DMS153 treated with DMSO at 0.1 percent for 48 hours (cell line): ENCODE measurements around the gene OVOL2.
"Not testable (repeated sequence)": the region's sequence is repeated elsewhere in the genome, so short reads cannot be mapped to it uniquely, and the experiment has no call there.

Source experiments
- DNase-seq: peaks from one replicate; lab custom pipeline; 2025; ENCODE audit not compliant: unreplicated experiment; lab: John Stamatoyannopoulos, UW

Gene OVOL2

GRCh38 chr20:18057101-18057993, at the start of gene OVOL2:
Gene OVOL2 (minus strand): TSS chr20:18057916. CDS start chr20:18057634, 282 bp downstream.
- DNase-seq: peak; percentile 61

- peak; percentile 44 for DNase-seq
Observed at GRCh38 chr20:18103497-18103896, 45.8 kb upstream of the OVOL2 start.

GRCh38 chr20:18101125-18101810, 43.6 kb upstream of the OVOL2 start:
- no peak for DNase-seq

- not testable (repeated sequence) for DNase-seq
Observed at GRCh38 chr20:18100569-18100968, 42.9 kb upstream of the OVOL2 start.

GRCh38 chr20:18094191-18094590, 36.5 kb upstream of the OVOL2 start:
- no peak for DNase-seq

- no peak for DNase-seq
Observed at GRCh38 chr20:18093388-18093787, 35.7 kb upstream of the OVOL2 start.

- DNase-seq: no peak
Observed at GRCh38 chr20:18092890-18093289, 35.2 kb upstream of the OVOL2 start.

GRCh38 chr20:18091623-18092022, 33.9 kb upstream of the OVOL2 start:
- no peak for DNase-seq

- DNase-seq: no peak
Observed at GRCh38 chr20:18090477-18090876, 32.8 kb upstream of the OVOL2 start.

GRCh38 chr20:18090044-18090443, 32.3 kb upstream of the OVOL2 start:
- no peak for DNase-seq

GRCh38 chr20:18088841-18089240, 31.1 kb upstream of the OVOL2 start:
- DNase-seq: not testable (repeated sequence)

GRCh38 chr20:18088298-18088697, 30.6 kb upstream of the OVOL2 start:
- not testable (repeated sequence) for DNase-seq

GRCh38 chr20:18087054-18087453, 29.3 kb upstream of the OVOL2 start:
- DNase-seq: no peak

GRCh38 chr20:18080836-18081235, 23.1 kb upstream of the OVOL2 start:
- DNase-seq: not testable (repeated sequence)

GRCh38 chr20:18079756-18080353, 22.1 kb upstream of the OVOL2 start:
- DNase-seq: no peak

GRCh38 chr20:18077157-18077556, 19.4 kb upstream of the OVOL2 start:
- DNase-seq: no peak

- no peak for DNase-seq
Observed at GRCh38 chr20:18072532-18072931, 14.8 kb upstream of the OVOL2 start.

GRCh38 chr20:18066421-18067333, 9.0 kb upstream of the OVOL2 start:
- no peak for DNase-seq

- DNase-seq: no peak
Observed at GRCh38 chr20:18063676-18064075, 6.0 kb upstream of the OVOL2 start.

- DNase-seq: no peak
Observed at GRCh38 chr20:18059603-18060002, 1.9 kb upstream of the OVOL2 start.
